Thymus (tissue), 11 donors: ENCODE data around the gene SLC30A7. TPM values are rescaled to one million over a fixed set of nuclear protein-coding genes. Genes with fewer than 3 reads are reported as not detected.

Experiments used
- DNase-seq, 9 donors: peaks; one replicate each; pipeline ENCODE4 v3.0.0-alpha.2; 2013; ENCODE audit warnings: low spot score in 9 of 9, low read depth in 6 of 9, missing footprints in 1 of 9
- H3K27ac ChIP-seq, 2 donors: one replicate each; pipeline ENCODE4 v1.5.1; 2013; ENCODE audit warnings: control low read depth in 1 of 2, low read depth in 1 of 2, low read length in 1 of 2, mild to moderate bottlenecking in 1 of 2, moderate library complexity in 1 of 2
- H3K27me3 ChIP-seq, 2 donors: one replicate each; pipeline ENCODE4 v1.5.1; 2013; ENCODE audit warnings: low read length in 1 of 2; ENCODE audit not compliant: control insufficient read depth in 2 of 2, insufficient read depth in 1 of 2
- H3K36me3 ChIP-seq, 2 donors: one replicate each; pipeline ENCODE4 v1.5.1; 2013; ENCODE audit warnings: low read length in 1 of 2, mild to moderate bottlenecking in 1 of 2, moderate library complexity in 1 of 2; ENCODE audit not compliant: control insufficient read depth in 2 of 2, insufficient read depth in 2 of 2
- H3K4me1 ChIP-seq, 2 donors: one replicate each; pipeline ENCODE4 v1.5.1; 2013; ENCODE audit warnings: low read length in 2 of 2; ENCODE audit not compliant: control insufficient read depth in 2 of 2, insufficient read depth in 2 of 2
- H3K4me3 ChIP-seq, 2 donors: one replicate each; pipeline ENCODE4 v1.5.1; 2013; ENCODE audit warnings: low read length in 2 of 2, control low read depth in 1 of 2, mild to moderate bottlenecking in 1 of 2
- H3K9me3 ChIP-seq, 2 donors: one replicate each; pipeline ENCODE4 v1.5.1; 2013; ENCODE audit warnings: low read length in 1 of 2, mild to moderate bottlenecking in 1 of 2; ENCODE audit not compliant: control insufficient read depth in 2 of 2, insufficient read depth in 1 of 2
- WGBS: extraction: QIAGEN DNeasy Blood & Tissue Kit; methylation state at CpG from one replicate; pipeline ENCODE4 v1.1.7; 2013; 5-methylcytosine and 5-hydroxymethylcytosine counted together
- polyA plus RNA-seq: library from polyadenylated mRNA; stranded (reverse); fragments of 200-250 nt; gene quantifications from one replicate; pipeline ENCODE4 v1.2.3, GENCODE V29; 2013
- total RNA-seq: library from RNA; stranded (reverse); fragments of 120-200 nt; gene quantifications from one replicate; pipeline ENCODE4 v1.2.4, GENCODE V29; 2013
- donor health status: healthy.

Gene SLC30A7
- total and polyA plus RNA-seq, 2 donors = 9.8 to 19.4 TPM

DNA sequence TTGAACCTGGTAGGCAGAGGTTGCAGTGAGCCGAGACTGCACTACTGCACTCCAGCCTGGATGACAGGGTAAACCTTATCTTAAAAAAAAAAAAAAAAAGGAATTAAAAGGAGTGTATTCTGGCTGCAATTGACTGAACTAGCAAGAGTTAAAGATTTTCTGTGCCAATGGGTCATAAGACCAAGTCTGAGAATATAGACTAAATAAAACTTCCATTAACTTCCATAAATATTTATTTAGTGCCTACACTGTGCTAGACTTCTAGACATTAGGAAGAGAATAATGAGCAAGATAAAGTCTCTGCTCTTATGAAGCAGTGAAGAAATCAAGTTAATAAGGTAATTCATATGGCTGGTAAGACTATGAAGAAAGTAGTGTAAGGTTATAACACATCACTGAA lies 102.5 kb downstream of the SLC30A7 start:
- Histone ChIP-seq H3K4me1 (peaks cover 3 to 5% of the 10 kb centered on the region in 2 donors), H3K27me3 (no peaks in the 10 kb centered on the region), H3K4me3 (no peak overlapping the region), H3K36me3 (peaks cover 3 to 17% of the 10 kb centered on the region in 2 donors), H3K9me3 (no peaks in the 10 kb centered on the region), H3K27ac (no peak overlapping the region)
- WGBS = 98% methylated on average over 1 of the region's 1 CpG
- no peak for DNase-seq

DNA sequence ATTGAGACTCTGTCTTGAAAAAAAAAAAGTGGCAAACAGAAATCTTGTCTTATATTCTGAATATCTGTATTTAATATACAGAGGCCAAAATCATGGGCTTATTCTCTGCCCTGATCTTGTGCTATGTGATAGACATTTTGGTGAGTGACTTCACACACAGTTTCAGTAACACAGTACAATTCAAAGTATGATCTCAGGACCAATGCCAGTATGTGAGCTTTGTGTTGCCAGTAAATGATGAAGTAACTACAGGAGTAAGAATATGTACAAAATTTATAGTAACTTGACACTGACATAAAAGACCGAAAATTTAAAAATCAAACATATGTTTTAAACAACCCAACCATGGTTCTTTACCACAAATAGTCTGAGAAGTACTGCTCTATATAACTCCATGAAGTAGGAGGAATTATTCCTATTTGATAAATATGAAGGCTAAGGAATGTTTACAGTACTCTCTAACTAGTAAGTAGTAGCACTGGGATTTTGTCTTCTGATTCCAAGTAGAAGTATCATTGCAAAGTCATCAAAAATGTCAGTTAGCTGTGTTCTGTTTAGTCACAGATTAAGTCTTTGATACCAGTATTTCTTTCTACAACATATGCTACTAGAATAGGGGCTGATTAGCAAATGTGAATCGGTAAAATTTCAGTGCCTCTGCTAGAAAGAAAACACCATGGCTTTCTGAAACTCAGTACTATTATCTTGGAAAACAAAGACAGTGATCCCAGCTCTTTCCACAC lies 104.4 kb downstream of the SLC30A7 start:
- H3K9me3 ChIP-seq = no peaks in the 10 kb centered on the region
- H3K36me3 ChIP-seq = peaks cover 3 to 17% of the 10 kb centered on the region in 2 donors
- no peak overlapping the region for H3K4me3 ChIP-seq
- no peaks in the 10 kb centered on the region for H3K27me3 ChIP-seq
- H3K27ac ChIP-seq = no peak overlapping the region
- H3K4me1 ChIP-seq = peaks cover 3% of the 10 kb centered on the region in 2 donors
- no peak for DNase-seq
- WGBS = 96% methylated on average over 2 of the region's 2 CpGs

DNA sequence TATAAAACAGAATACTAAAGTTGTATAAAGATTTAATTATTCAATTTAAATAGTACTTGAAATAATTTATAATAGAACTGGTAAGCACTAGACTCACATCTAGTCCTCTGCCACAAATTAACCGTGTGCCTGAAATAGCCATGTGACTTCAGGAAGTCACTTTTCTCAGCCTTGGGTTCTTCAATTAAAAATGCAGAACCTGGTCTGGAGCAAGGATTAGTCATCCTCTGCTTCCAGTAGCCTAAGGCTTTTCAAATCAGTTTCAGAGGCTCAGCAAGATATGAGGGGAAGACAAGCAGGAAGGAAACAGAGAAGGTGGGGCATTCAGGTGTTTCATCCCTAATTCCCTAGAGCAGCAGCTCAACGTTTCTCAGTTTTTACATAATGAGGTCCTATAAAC lies 106.7 kb downstream of the SLC30A7 start:
- H3K27ac ChIP-seq = no peak overlapping the region
- peak in 1 of 9 donors; percentile 14 for DNase-seq
- no peaks in the 10 kb centered on the region for H3K27me3 ChIP-seq
- no peak overlapping the region for H3K4me3 ChIP-seq
- 24% methylated on average over 2 of the region's 2 CpGs for WGBS
- no peaks in the 10 kb centered on the region for H3K9me3 ChIP-seq
- H3K36me3 ChIP-seq = peaks cover 3 to 6% of the 10 kb centered on the region in 2 donors
- H3K4me1 ChIP-seq = no peaks in the 10 kb centered on the region

DNA sequence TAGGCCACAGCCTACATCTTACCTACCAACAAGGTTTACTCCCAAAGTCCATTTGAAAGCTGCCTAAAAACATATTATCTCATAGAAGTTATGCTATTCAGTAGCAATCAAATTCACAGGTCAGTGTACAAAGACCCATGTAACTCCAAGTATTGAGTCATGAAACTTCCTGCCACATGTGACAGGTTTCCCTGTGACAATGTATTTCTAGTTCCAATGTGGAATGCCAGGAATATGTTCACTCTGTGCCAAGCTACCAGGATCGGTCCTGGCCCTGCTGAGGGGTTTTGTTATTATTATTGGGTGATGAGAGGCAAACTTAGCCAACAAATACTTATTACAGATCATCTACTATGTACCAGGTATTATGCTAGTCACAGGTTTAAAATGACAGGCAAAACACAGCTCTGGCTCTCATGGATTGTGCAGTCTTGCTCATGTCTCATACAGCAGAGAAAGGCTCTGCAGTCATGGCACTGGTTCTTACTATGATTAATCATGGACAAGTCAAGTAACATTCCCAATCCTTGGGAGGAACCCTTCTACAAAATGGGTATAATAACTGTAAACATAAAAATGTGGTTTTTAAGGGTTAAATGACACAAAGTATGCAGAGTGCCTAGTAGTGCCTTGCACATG lies 107.2 kb downstream of the SLC30A7 start:
- WGBS = 97% methylated on average over 1 of the region's 1 CpG
- H3K4me1 ChIP-seq = no peaks in the 10 kb centered on the region
- H3K9me3 ChIP-seq = no peaks in the 10 kb centered on the region
- H3K27ac ChIP-seq = no peak overlapping the region
- DNase-seq = no peak
- H3K4me3 ChIP-seq = no peak overlapping the region
- no peaks in the 10 kb centered on the region for H3K27me3 ChIP-seq
- peaks cover 3% of the 10 kb centered on the region in 2 donors for H3K36me3 ChIP-seq

DNA sequence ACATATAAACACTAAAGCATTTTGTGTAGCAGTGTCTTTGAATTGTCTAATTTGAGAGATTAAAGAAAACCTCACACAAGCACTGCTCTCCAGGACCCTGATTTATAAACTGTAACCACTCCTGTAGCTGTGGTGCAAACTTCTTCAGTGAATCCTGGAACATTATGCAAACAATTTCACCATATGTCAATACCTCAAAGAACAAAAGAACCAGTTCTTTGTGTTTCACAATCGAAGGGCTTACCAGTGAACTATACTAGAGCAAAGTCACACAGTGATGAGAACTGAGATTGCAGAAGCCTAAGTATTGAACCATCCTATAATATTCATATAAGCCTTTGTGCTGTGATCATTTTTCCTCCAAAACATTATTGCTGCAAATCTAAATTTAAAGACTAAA lies 108.2 kb downstream of the SLC30A7 start:
- no peak overlapping the region for H3K4me3 ChIP-seq
- no peaks in the 10 kb centered on the region for H3K4me1 ChIP-seq
- DNase-seq = peak in 1 of 9 donors; percentile 45
- WGBS = 62% methylated on average over 1 of the region's 1 CpG
- H3K36me3 ChIP-seq = peaks cover 3 to 4% of the 10 kb centered on the region in 2 donors
- H3K27ac ChIP-seq = peak overlapping the region in 1 of 2 donors; percentile 9
- no peaks in the 10 kb centered on the region for H3K27me3 ChIP-seq
- H3K9me3 ChIP-seq = no peaks in the 10 kb centered on the region

DNA sequence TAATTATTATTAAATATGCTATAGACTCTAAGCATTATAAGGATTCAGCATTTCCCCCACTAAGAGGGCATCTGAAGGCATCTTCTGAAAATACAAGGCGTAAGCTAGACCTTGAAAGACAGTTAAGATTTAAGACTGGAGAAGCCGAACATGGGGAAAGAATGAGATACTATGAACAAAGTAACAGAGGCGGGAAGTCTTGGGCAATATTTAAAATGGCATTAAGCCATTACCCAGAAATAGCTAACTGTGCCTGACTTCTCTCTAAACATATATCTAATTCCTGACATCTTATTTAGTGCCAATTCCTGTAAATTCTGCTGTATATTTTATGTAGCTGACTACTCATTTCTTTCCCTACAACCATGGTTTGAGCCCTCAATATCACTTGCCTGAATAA lies 108.8 kb downstream of the SLC30A7 start:
- Histone ChIP-seq H3K27me3 (no peaks in the 10 kb centered on the region), H3K27ac (no peak overlapping the region), H3K4me1 (no peaks in the 10 kb centered on the region), H3K9me3 (no peaks in the 10 kb centered on the region), H3K4me3 (no peak overlapping the region), H3K36me3 (peaks cover 0 to 6% of the 10 kb centered on the region in 2 donors)
- WGBS = over 99% methylated on average over 3 of the region's 3 CpGs
- no peak for DNase-seq

DNA sequence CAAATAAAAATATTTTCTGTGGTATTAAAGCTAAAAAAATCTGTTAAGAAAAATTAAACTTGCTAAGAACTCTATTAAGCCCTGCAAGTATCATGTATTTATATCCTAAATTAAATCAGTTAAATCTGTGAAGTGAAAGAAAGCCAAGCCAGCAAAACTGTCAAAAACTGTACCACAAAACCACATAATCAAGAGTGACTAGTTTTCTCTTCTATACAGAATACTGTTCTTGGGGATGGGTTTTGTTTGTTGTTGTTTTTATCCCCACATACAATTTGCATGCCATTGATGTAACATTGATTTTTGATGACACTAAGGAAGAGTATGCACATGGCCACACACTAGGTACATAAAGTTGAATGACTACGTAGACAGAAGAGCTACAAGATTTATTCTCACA lies 109.3 kb downstream of the SLC30A7 start:
- Histone ChIP-seq H3K27ac (no peak overlapping the region), H3K4me1 (no peaks in the 10 kb centered on the region), H3K9me3 (no peaks in the 10 kb centered on the region), H3K36me3 (peaks cover 0 to 6% of the 10 kb centered on the region in 2 donors), H3K4me3 (no peak overlapping the region), H3K27me3 (no peaks in the 10 kb centered on the region)
- peak in 1 of 9 donors; percentile 28 for DNase-seq
- 96% methylated on average over 1 of the region's 1 CpG for WGBS

DNA sequence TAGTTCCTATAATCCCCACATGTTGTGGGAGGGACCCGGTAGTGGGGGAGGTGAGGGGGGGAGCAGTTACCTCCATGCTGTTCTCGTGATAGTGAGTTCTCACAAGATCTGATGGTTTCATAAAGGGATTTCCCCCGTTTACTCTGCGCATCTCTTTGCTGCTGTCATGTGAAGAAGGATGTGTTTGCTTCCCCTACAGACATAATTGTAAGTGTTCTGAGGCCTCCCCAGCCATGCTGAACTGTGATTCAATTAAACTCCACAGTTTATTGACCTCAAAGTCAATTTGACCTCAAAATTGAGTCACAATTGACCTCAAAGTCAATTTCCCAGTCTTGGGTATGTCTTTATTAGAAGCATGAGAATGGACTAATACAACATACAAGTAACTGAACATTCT lies 110.0 kb downstream of the SLC30A7 start:
- DNase-seq = no peak
- no peak overlapping the region for H3K4me3 ChIP-seq
- 94% methylated on average over 4 of the region's 4 CpGs for WGBS
- no peak overlapping the region for H3K27ac ChIP-seq
- no peaks in the 10 kb centered on the region for H3K27me3 ChIP-seq
- no peaks in the 10 kb centered on the region for H3K4me1 ChIP-seq
- peaks cover 0 to 5% of the 10 kb centered on the region in 2 donors for H3K36me3 ChIP-seq
- no peaks in the 10 kb centered on the region for H3K9me3 ChIP-seq

DNA sequence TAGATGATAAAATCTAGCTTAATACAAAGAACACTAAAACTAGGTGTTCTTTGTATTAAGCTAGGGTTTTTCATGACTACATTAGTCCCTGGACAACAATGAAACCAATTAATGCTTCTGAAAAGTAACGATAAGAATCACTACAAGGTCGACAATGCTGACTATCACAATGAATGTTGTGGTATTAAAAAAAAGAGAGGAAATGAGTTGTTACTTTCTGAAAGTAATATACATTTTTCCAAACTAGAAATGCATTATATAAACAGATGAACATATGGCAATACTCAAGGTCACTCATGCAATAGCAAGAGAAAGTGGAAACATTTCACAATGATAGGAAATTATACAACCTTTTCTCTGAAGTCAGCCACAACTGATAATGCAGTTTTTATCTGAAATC lies 110.7 kb downstream of the SLC30A7 start:
- H3K27me3 ChIP-seq = no peaks in the 10 kb centered on the region
- 84% methylated on average over 2 of the region's 2 CpGs for WGBS
- H3K4me1 ChIP-seq = no peaks in the 10 kb centered on the region
- H3K4me3 ChIP-seq = no peak overlapping the region
- no peak overlapping the region for H3K27ac ChIP-seq
- peaks cover 0 to 5% of the 10 kb centered on the region in 2 donors for H3K36me3 ChIP-seq
- H3K9me3 ChIP-seq = no peaks in the 10 kb centered on the region
- DNase-seq = no peak
